ENCODE measurements around the gene TNFRSF1B. TPM values are rescaled to one million over a fixed set of nuclear protein-coding genes. Genes with fewer than 3 reads are reported as not detected.
"Not testable (repeated sequence)": the region's sequence is repeated elsewhere in the genome, so short reads cannot be mapped to it uniquely, and the experiment has no call there.

Gene TNFRSF1B
- polyA plus RNA-seq, 1 donor from 2014 or later: not detected

- H3K4me3 ChIP-seq (ENCODE audit: low read length): no peak overlapping the region
- TF ChIP-seq CTCF (IDR thresholded peaks at IDR 0.05; ENCODE audit: poor library complexity, severe bottlenecking) (no peak), POLR2AphosphoS5 (IDR thresholded peaks at IDR 0.05) (no peak), EZH2 (IDR thresholded peaks at IDR 0.05; ENCODE audit: borderline replicate concordance, insufficient read depth, low read length, poor library complexity, severe bottlenecking) (no peak), TAF1 (IDR thresholded peaks at IDR 0.05; ENCODE audit: low read depth) (no peak), RAD21 (conservative IDR thresholded peaks at IDR 0.05) (no peak), MXI1 (conservative IDR thresholded peaks at IDR 0.05; ENCODE audit: poor library complexity, severe bottlenecking) (no peak), EP300 (conservative IDR thresholded peaks at IDR 0.05; ENCODE audit: poor library complexity, severe bottlenecking) (no peak), SMC3 (conservative IDR thresholded peaks at IDR 0.05; ENCODE audit: poor library complexity) (no peak)
- TF ChIP-seq, protein P1, sequence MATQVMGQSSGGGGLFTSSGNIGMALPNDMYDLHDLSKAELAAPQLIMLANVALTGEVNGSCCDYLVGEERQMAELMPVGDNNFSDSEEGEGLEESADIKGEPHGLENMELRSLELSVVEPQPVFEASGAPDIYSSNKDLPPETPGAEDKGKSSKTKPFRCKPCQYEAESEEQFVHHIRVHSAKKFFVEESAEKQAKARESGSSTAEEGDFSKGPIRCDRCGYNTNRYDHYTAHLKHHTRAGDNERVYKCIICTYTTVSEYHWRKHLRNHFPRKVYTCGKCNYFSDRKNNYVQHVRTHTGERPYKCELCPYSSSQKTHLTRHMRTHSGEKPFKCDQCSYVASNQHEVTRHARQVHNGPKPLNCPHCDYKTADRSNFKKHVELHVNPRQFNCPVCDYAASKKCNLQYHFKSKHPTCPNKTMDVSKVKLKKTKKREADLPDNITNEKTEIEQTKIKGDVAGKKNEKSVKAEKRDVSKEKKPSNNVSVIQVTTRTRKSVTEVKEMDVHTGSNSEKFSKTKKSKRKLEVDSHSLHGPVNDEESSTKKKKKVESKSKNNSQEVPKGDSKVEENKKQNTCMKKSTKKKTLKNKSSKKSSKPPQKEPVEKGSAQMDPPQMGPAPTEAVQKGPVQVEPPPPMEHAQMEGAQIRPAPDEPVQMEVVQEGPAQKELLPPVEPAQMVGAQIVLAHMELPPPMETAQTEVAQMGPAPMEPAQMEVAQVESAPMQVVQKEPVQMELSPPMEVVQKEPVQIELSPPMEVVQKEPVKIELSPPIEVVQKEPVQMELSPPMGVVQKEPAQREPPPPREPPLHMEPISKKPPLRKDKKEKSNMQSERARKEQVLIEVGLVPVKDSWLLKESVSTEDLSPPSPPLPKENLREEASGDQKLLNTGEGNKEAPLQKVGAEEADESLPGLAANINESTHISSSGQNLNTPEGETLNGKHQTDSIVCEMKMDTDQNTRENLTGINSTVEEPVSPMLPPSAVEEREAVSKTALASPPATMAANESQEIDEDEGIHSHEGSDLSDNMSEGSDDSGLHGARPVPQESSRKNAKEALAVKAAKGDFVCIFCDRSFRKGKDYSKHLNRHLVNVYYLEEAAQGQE (IDR thresholded peaks at IDR 0.05; ENCODE audit: borderline replicate concordance): no peak
Measured at GRCh38 chr1:12220890-12221289, 54.1 kb downstream of the TNFRSF1B start.

GRCh38 chr1:12222700-12223099, 55.9 kb downstream of the TNFRSF1B start:
- not testable (repeated sequence) for H3K4me2 ChIP-seq (ENCODE audit: low read length); H3K27ac ChIP-seq (ENCODE audit: low read length); H3K4me3 ChIP-seq (ENCODE audit: low read length); H3K27me3 ChIP-seq (ENCODE audit: insufficient read depth, low read depth, low read length); H3K9me3 ChIP-seq (ENCODE audit: low read length); H2AFZ ChIP-seq (ENCODE audit: low read depth, low read length); H3K9ac ChIP-seq (ENCODE audit: low read length); H4K20me1 ChIP-seq (ENCODE audit: insufficient read depth); H3K79me2 ChIP-seq (replicated peaks; ENCODE audit: insufficient read depth, low read length); H3K36me3 ChIP-seq (ENCODE audit: insufficient read depth, low read length); H3K9me2 ChIP-seq (ENCODE audit: insufficient read depth, low read length); H3F3A ChIP-seq (ENCODE audit: insufficient read depth, low read length, poor library complexity, severe bottlenecking)

More at GRCh38 chr1:12220890-12221289, 54.1 kb downstream of the TNFRSF1B start:
- Histone ChIP-seq H3K4me2 (ENCODE audit: low read length) (no peak overlapping the region), H3F3A (ENCODE audit: insufficient read depth, low read length, poor library complexity, severe bottlenecking) (no peaks in the 10 kb centered on the region), H2AFZ (ENCODE audit: low read depth, low read length) (no peak overlapping the region), H4K20me1 (ENCODE audit: insufficient read depth) (no peaks in the 10 kb centered on the region), H3K9me2 (ENCODE audit: insufficient read depth, low read length) (no peaks in the 10 kb centered on the region), H3K9ac (ENCODE audit: low read length) (no peak overlapping the region), H3K9me3 (ENCODE audit: low read length) (no peaks in the 10 kb centered on the region), H3K79me2 (replicated peaks; ENCODE audit: insufficient read depth, low read length) (no peaks in the 10 kb centered on the region), H3K27ac (ENCODE audit: low read length) (no peak overlapping the region), H3K27me3 (ENCODE audit: insufficient read depth, low read depth, low read length) (no peaks in the 10 kb centered on the region), H3K36me3 (ENCODE audit: insufficient read depth, low read length) (no peaks in the 10 kb centered on the region)

GRCh38 chr1:12224092-12224491, 57.3 kb downstream of the TNFRSF1B start:
- not testable (repeated sequence) for H3K4me2 ChIP-seq (ENCODE audit: low read length); H3K9me3 ChIP-seq (ENCODE audit: low read length); H4K20me1 ChIP-seq (ENCODE audit: insufficient read depth); H3K4me3 ChIP-seq (ENCODE audit: low read length); H3K27ac ChIP-seq (ENCODE audit: low read length); H3K9me2 ChIP-seq (ENCODE audit: insufficient read depth, low read length); H2AFZ ChIP-seq (ENCODE audit: low read depth, low read length); H3F3A ChIP-seq (ENCODE audit: insufficient read depth, low read length, poor library complexity, severe bottlenecking); H3K36me3 ChIP-seq (ENCODE audit: insufficient read depth, low read length); H3K27me3 ChIP-seq (ENCODE audit: insufficient read depth, low read depth, low read length); H3K9ac ChIP-seq (ENCODE audit: low read length); H3K79me2 ChIP-seq (replicated peaks; ENCODE audit: insufficient read depth, low read length)

All from neural cell (in vitro differentiated cells).